Esophagus muscularis mucosa (tissue), 4 donors: ENCODE measurements around the gene HAO1.

Experiments used
- EP300 ChIP-seq: sonication (generic); formaldehyde crosslinking; IDR thresholded peaks from one replicate; pipeline ENCODE4 v1.6.1; 2017; ENCODE audit warnings: antibody characterized with exemption
- POLR2A ChIP-seq: fragments of 450-650 bp; IDR thresholded peaks from one replicate; pipeline ENCODE4 v1.6.1; 2017; ENCODE audit warnings: antibody characterized with exemption, moderate library complexity, mild to moderate bottlenecking, low read depth
- POLR2AphosphoS5 ChIP-seq, 2 donors: sonication (generic); formaldehyde crosslinking; IDR thresholded peaks; one replicate each; pipeline ENCODE4 v1.6.1; 2017; ENCODE audit warnings: antibody characterized with exemption in 2 of 2
- TF ChIP-seq, protein P1 (sequence below), 3 experiments: fragments of 200-600 bp in 2 of 3; fragments of 450-650 bp in 1 of 3; sonication (generic) in 2 of 3; IDR thresholded peaks; one replicate each; pipeline ENCODE4 v1.5.1; 2017 to 2019; ENCODE audit warnings: antibody characterized with exemption in 3 of 3, mild to moderate bottlenecking in 2 of 3, moderate library complexity in 1 of 3

- TF ChIP-seq, protein P1, sequence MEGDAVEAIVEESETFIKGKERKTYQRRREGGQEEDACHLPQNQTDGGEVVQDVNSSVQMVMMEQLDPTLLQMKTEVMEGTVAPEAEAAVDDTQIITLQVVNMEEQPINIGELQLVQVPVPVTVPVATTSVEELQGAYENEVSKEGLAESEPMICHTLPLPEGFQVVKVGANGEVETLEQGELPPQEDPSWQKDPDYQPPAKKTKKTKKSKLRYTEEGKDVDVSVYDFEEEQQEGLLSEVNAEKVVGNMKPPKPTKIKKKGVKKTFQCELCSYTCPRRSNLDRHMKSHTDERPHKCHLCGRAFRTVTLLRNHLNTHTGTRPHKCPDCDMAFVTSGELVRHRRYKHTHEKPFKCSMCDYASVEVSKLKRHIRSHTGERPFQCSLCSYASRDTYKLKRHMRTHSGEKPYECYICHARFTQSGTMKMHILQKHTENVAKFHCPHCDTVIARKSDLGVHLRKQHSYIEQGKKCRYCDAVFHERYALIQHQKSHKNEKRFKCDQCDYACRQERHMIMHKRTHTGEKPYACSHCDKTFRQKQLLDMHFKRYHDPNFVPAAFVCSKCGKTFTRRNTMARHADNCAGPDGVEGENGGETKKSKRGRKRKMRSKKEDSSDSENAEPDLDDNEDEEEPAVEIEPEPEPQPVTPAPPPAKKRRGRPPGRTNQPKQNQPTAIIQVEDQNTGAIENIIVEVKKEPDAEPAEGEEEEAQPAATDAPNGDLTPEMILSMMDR (IDR thresholded peaks at IDR 0.05), result no peak
- TF ChIP-seq EP300 (no peak), POLR2A (no peak), POLR2AphosphoS5 (IDR thresholded peaks at IDR 0.05) (no peak)
These were observed 90.6 kb downstream of the HAO1 start for GRCh38 chr20:7849675-7850074.
